ENCODE measurements around the gene TEKT5.

TEKT5 gene

DNA sequence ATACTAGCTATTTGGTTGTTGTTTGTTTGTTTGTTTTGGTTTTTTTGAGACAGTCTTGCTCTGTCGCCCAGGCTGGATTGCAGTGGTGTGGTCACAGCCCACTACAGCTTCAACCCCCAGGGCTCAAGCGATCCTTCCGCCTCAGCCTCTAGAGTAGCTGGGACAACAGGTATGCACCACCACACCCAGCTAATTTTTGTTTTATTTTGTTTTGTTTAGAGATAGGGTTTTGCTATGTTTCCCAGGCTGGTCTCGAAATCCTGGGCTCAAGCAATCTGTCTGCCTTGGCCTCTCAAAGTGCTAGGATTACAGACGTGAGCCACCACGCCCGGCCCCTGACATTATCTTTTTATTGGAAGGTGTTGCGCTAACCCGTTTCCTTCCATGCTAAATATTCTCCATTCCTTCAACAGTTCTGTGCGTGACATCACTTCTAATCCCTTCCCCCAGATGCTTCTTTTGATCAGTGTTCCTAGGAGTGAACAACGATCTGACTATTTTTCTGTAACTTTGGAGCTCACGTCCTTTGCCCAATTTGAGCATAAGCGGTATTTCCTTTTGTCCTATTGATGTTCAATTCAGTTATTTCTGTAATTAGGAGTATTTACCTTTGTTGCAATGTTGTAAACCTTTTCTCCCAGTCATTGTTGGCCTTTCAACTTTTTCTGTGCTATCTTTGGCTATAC is 84.1 kb downstream of the TEKT5 start:
- DNase-seq (ENCODE audit: low read depth) = no peak

DNA sequence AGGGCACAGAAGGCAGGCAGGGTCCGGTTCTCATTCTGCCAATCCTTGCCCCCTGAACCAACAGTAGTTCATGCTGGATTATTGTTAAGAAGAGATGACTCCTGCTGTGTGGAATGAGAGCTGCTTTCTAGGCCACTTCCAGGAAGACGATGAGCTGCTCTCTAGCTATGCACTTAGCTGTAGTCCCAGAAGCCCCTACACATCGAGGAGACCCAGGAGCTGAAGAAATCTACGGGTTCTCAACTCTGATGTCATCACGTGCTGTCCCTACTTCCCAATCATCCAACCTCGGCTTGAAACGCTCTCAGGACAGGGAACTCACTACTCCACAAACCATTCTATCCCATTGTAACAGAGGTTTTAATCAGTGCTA is 85.3 kb downstream of the TEKT5 start:
- DNase-seq (ENCODE audit: low read depth) = peak; percentile 66

DNA sequence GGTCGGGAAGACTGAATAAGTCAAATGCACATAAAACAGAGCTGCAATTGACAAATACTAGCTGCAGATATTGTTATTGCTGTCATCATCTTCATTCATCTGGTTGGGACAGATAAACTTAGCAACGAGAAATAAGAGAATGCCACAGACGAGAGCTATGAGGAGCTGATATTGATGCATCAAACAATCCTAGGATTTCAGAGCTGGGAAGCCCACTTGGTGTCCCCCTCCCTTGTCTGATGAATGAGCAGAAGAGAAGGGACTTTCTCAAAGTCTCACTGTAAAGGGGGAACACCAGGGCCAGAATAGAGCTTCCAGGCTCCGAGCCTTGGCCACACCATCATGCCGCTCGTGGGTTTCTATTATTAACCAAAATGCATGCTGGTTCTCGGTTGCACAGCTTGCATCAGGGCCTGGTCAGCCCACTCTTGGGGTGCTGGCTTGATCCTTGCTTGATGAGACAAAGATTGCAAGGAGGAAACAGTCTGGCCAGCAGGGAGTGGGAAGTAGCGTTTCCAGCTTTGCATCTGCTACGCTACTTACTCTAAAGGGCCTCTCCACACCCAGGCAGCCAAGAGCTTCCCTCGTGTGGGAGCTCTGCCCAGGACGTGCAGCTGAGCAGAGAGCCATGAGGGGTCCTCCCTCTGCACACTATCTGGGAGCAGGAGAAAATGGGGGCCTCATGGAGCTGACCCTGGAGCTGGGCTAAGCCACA is 85.9 kb downstream of the TEKT5 start:
- no peak for DNase-seq (ENCODE audit: low read depth)

DNA sequence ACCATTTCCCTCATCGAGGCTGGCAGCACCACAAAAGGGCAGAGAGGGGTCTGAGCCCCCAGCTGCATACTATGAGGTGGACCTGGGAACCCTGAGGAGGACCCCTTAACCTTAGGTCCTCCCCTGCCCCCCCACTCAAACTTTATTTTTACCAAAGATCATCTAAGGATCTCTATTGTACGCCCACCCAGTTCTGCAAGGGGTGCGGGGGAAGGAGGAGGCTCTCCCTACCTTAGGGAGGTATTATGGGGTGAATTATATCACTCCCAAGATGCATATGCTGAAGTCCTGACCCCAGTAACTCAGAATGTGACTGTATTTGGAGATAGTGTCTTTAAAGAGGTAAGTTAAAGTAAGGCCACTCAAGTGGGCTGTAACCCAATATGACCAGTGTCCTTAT is 87.6 kb downstream of the TEKT5 start:
- DNase-seq (ENCODE audit: low read depth) = no peak

DNA sequence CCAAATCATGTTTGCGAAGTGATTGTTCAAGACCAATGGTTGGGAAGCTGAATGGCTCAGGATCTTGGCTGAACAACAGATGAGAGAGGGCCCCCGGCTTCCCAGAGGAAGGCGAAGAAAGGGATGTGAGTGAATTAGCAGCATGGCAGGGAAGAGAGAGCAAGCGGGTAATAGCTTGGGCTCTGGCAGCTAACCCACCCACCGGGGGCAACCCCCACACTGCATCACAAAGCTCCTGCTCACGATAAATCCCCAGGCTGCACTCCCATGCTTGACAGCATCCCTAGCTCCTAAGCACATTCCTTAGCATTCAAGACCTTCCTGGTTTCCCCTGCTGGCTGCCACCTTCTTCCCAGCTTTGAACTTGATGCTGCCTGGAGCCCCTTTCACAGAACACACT is 88.1 kb downstream of the TEKT5 start:
- DNase-seq (ENCODE audit: low read depth) = no peak

DNA sequence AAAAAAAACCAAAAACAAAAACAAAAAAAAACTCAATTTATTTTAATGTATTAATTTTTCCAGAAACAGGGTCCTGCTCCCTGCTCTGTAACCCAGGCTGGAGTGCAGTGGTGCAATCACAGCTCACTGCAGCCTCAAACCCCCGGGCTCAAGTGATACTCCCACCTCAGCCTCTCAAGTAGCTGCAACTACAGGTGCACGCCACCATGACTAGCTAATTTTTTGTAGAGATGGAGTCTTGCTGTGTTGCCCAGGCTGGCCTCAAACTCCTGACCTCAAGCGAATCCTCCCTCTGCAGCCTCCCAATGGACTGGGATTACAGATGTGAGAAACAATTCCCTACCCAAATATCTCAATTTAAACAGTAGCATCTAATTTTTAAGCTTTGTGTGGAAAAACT is 89.1 kb downstream of the TEKT5 start:
- no peak for DNase-seq (ENCODE audit: low read depth)

DNA sequence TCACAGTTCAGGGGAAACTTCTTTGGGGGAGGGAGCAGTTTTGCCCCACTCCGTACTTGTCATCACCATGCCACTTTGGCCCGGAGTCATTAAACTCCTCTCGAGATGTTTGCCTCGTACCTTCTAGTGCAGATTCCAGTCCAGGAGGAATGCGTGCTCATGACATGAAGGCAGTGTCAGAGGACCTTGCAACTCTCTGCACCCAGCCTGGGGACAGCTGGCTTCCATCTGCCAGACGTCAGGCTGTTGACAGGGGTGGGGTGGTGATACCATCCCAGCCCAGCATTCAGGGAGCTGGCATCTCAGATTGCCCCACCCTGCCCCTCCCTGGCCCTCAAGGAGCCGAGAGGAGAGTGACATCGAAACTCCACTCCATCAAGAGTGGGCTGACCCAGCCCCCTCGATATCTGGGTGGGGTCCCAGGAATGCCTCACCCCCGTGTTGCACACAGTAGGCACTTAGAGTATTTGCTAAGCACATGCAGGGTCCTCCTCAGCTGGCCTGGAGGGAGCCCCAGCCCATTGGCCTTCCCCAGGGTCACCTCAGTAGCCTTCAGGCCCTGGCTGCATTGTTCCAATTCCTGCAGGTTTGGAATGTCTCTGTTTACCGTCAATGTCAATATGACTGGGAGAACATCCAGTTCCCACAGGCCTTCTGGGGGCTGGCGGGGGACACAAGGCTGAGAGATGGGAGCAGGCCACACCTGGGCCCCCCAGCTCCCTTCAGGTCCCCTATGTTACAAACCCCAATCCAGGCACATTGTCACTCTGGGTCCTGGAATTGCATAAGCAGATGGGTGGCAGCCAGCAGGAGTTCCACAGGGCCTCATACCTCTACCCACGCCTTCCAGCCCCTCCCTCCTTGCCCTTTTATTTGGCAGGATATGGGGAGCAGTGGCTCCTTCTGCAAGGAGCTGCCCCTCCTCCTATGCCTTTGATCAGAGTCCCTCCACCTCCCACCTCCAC is 93.0 kb downstream of the TEKT5 start:
- DNase-seq (ENCODE audit: low read depth) = no peak

DNA sequence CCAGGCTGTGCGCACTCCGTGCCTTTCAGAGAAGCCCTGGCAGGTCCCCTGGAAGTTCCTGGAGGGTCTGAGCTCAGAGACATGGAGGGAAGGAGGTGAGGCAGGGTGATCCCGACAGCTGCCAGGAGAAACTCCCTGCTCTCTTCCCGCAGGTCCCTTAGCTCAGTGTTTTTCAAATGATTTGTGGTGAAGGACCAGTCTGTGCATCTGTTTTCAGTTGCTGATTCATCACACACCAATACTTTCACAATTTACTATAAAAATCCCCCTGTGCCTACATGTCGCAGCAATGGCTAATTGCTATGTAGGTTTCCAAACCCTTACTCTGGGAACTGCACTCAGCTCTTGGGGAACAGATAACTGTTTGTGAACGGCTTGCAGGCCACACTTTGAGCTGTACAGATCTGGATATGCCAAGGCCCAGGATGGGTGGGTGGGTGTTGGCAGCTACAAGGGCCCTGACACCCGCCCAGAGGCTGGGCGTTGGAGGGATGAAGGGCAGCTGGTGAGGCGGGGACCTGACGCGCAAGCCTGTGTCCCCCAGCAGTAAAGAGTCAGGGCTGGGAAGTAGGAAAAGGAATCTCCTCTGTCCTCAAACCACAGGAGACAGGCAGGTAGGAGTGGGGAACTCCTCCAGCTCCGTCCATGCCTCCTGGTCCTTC is 93.8 kb downstream of the TEKT5 start:
- no peak for DNase-seq (ENCODE audit: low read depth)

DNA sequence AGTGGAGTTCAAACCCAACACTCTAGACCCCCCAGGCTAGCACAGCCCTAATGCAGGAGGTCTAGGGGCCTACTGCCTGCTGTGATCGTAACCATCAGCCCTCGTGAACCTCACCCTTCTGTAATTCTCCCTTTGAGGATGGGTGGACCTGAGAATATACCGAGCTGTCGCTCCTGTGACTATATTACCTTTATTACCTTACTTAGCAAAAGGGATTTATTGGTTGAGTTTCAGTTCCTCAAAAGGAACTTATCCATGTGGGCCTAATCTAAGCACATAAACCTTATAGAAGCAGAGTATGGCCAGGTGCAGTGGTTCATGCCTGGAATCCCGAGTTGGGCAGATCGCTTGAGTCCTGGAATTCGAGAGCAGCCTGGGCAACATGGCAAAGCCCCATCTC is 95.1 kb downstream of the TEKT5 start:
- no peak for DNase-seq (ENCODE audit: low read depth)

DNA sequence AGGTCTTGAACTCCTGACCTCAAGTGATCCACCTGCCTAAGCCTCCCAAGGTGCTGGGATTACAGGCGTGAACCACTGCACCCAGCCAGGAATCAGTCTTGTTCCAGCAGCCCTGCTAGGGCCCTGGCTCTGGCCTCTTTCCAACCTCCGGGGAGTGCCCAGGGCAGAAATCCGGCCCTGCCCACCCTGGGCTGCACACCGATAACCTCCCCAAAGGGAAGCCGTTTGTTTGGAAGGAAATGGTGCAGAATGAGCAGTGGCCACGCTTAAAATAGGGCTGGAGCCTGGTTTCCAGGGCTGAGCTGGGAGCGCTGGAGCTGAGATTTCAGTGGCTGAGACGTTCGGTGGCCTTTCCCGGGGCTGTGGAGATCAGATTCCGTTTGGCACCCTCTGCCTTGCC is 96.6 kb downstream of the TEKT5 start:
- no peak for DNase-seq (ENCODE audit: low read depth)

DNA sequence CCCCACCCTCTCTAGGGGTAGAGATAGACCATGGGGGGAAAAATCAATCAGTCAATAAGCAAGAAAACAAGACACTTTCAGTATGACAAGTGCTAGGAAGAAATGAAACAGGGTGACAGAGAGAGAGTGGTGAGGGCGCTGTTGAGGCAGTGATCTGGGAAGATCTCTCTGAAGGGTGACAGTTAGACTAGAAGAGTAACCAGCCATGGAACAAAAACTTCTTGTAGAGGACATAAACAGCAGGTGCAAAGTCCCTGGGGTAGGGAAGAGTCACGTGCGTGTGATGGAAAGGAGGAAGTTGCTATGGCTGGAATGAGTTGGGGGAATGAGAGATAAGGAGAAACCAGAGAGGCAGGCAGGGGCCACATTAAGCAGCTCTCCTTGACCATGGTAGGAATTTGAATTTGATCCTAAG is 97.5 kb downstream of the TEKT5 start:
- no peak for DNase-seq (ENCODE audit: low read depth)

DNA sequence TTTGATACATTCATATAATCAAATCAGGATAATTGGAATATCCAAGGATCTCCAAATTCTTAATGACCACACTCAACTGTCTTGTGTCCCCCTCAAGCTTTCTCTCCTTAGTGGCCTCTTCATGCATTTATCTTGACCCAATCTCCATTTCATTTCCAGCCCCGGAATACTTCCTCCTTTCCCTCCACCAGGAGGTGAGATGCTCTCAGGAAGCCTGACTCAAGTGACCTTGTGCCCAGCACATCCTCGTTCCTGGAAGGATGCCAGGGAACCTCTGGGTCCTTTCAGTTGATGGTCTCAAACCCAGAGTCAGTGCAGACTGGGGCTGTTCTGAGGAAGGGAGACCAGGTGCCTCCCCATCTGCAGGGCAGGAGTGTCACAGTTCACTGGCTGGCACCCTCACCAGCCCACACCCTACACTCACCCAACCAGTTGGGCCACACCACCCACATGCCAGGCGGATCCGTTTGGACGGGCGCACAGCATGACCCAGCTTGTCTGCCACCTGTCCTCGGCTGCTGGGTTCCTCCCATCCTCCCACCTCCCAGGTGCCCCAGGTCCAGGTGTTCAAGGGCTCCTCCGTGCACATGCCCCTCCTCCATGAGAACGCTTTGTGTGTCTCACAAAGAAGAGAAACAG is 100.3 kb downstream of the TEKT5 start:
- no peak for DNase-seq (ENCODE audit: low read depth)

DNA sequence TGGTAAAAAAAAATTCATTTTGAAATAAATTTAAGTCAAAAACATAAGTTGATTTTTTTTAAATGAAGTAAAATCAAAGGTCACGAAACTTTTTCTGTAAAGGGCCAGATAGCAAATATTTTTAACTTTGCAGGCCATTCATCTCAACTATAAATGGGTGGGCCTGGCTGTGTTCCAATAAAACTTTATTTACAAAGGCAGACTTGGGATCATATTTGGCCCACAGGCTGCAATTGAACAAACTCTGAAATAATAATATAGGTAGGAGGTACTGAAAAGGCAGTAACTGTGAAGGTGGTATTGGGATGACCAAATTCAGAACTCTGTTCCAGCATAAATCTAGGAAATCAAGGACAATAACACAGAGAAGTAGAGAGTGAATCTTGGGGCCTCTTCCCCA is 102.1 kb downstream of the TEKT5 start:
- no peak for DNase-seq (ENCODE audit: low read depth)

DNA sequence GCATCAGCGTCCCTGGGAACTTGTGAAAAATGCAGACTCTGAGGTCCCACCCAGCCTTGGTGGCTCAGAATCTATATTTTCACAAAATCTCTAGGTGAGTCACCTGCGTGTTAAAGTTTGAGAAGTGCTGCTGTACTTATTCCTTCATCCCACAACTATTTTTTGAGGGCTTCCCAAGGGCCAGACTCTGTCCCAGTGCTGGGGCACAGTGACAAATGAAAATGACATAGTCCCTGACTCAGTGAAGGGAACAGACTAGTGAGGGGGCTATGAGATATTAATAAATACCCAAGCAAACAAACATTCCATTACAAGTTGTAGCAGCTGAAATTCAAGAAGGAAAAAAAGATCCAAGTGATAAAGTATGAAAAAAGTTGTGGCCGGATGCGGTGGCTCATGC is 104.4 kb downstream of the TEKT5 start:
- DNase-seq (ENCODE audit: low read depth) = no peak

DNA sequence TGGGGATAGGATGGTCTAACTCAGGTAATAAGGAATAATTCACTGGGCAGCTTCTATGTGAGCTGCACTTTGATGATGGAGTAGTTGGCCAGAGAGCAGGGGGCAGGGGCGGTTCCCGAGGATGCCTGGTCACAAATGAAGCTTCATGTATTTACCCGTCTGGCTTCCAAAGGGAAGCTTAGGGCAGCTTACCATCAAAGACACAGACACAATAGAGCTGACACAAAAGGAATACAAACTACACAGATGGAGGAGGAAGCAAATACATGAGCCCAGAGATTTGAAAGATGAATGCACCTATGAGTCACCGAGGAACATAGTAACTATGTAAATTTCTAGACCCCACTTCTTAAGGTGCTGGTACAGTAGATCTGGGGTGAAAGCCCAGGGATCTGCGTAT is 105.6 kb downstream of the TEKT5 start:
- no peak for DNase-seq (ENCODE audit: low read depth)

DNA sequence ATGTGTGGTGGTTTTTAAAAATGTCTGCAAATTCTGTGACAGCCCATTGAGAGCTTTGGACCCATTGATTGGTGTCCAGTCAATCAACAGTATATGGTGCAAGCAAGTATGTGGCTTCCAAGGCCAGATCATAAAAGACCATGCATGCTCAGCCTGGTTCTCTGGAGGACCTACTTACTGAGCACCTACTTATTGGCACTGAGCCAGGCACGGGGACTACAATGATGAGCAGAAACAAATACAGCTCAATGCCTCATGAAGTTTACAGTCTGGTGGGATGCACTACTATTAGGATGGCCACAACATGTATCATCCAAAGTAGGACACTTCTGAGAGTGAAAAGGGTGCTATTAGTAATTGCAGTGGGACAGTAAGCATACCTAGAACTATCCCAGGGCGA is 107.1 kb downstream of the TEKT5 start:
- no peak for DNase-seq (ENCODE audit: low read depth)

DNA sequence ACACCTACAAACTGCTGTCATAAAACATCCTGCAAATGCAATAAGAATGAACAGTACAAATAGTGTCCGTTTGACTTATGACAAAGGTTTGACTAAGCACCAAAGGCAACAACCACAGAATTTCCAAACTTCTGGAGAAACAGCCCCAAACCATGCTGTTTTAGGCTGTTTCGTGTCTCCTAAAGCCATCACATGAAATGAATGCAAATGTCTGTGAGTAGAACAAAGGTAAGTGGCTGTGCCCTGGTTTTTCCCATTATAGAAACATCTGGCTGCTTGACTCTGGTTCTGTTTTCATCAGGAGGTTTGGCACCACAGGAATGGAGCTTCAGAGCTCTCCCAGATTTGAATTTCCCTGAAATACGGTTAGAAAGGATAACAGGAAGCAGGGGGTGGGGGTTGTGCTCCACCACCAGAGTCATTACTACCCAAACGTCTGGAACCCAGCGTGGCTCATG is 109.7 kb downstream of the TEKT5 start:
- DNase-seq (ENCODE audit: low read depth) = no peak

DNA sequence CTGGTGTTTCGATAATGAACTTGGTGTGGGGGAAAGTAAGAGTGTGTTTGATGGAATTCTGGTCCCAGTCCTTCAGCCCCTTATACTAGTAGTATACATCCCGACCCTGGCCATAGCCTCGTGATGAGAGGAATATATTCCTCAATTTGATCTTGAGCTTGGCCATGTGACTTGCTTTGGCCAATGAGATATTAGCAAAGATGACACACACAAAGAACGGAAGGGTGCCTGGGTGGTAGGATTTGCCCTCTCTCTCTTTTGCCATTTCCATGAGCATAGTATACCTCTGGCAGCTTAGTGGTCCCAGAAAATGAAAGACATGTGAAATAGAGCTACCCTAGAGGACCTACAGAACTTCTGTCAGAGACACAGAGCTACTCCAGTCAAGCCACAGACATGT is 111.5 kb downstream of the TEKT5 start:
- DNase-seq (ENCODE audit: low read depth) = no peak

DNA sequence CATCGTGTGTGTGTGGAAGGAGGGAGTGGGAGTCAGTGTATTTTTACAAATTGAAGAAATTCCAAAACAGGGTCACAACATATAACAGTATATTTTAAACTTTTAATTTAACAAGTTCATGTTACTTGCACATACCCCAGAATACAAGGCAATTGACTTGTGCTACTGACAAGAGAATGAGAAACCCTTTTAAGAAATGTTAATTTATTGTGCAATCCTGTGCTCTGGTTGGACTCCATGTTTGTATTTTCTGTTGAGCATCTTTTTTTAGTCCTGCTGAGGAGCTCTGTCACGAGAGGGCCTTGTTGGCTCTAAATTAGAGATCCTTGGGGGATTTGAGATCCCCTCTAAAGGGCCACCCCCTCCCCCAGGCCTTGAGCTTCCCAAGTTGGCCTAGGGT is 113.2 kb downstream of the TEKT5 start:
- no peak for DNase-seq (ENCODE audit: low read depth)

DNA sequence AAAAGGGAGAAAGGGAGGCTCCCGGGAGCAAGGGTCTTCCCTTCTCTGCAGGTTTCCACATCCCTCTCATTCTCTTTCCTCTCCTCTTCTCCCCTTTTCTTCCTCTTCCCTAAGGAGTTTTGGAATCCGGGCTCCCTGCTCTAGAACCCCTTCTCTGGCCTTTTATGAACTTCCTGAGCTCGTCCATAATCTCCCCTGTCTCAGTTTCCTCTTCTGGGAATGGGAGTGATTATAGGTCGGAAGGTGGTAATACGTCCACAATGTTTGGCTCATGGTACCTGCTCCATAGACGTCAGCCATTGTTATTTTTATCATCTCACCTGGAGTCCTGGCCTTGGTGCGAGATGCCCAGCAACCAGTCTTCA is 113.9 kb downstream of the TEKT5 start:
- no peak for DNase-seq (ENCODE audit: low read depth)

DNA sequence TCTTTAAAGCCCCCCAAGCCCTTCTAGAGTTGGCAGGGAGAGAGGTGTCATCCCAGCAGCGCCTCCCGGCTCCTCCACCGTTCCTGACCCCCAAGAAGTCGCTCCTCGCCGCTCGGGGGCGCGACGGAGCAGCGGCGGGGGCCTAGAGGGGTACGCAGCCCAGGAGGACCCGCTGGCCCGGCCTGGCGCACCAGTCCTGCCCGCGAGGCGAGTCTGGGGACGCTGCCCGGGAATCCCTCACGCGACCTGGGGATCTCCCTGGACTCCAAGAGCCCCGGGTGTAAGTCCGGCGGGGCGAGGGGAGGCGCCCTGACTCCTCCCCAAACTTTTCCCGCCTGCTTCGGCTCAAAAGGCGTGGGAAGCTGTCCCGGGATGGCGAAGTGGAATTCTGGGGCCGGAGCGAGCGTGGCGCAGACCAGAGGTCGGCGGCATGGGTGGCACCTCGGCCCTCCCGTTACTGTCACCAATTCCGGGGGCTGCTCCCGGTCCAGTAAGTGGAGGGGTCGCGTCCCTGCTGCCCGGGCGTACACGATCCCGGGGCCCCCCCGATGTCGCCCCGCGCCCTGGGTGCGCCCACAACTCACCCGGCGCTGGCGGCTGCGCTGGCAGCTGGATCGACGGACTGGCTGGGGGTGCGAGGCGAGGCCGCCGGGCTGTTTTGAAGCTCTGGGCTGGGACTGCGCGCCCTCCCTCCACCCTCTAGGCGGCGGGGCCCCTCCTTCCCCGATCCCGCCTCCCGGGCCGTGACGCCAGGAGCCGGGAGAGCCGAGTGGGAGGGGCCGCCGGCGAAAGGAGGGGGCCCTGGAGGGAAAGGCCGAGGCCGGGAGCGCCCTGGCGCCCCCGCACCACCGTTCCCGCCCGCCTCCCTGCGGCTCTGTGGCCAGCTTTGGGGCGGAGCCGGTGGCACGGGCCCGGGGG is 114.5 kb downstream of the TEKT5 start, which contains the start of gene EMP2:
TSS of gene EMP2 (minus strand) at position 634 of the 918 bp plus-strand sequence. CDS start 32,981 bp downstream, outside the sequence.
- no peak for DNase-seq (ENCODE audit: low read depth)

Data from non-pigmented ciliary epithelial cell (primary cell).